Measurements from ENCODE around the gene FOXA2.

The FOXA2 gene

DNA sequence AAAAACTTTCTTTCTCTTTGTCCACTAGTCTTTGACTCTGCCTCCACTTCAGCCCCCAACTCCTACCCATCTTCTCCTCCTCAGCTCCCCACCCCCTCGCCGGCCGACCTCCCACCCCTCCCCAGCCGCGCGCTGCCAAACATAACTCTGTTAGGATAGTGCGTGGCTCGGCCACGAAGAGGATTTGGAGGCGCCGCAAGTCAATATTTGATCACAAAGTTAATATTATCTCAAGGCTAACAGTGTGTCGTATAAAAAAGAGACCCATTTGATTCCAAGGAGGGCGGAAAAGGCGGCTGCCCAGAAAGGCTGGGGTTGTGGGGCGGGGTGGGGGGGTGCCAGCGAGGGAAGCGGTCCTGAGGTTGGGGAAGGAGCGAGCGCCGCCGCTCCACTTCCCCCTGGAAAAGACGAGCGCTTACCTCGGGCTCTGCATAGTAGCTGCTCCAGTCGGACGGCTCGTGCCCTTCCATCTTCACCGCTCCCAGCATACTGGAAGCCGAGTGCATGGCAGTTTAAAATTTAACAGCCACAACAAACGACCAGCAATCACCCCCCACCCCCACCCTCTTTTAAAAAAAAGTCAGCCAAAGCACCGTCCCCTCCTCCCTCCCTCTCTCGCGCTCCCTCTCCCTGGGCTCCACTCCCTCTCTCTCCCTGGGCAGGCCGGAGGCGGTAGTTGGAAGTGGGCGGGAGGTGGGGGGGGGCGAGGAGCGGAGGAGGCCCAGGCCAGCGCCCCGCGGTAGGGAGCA, 425 bp downstream of the FOXA2 start:
- no peak for DNase-seq (ENCODE audit: low read depth)

GRCh38 chr20:22582964-22583772, 1.2 kb downstream of the FOXA2 start:
- no peak for DNase-seq (ENCODE audit: low read depth)

- DNase-seq (ENCODE audit: low read depth): no peak
These were observed 1.9 kb downstream of the FOXA2 start for GRCh38 chr20:22582386-22582963.

DNA sequence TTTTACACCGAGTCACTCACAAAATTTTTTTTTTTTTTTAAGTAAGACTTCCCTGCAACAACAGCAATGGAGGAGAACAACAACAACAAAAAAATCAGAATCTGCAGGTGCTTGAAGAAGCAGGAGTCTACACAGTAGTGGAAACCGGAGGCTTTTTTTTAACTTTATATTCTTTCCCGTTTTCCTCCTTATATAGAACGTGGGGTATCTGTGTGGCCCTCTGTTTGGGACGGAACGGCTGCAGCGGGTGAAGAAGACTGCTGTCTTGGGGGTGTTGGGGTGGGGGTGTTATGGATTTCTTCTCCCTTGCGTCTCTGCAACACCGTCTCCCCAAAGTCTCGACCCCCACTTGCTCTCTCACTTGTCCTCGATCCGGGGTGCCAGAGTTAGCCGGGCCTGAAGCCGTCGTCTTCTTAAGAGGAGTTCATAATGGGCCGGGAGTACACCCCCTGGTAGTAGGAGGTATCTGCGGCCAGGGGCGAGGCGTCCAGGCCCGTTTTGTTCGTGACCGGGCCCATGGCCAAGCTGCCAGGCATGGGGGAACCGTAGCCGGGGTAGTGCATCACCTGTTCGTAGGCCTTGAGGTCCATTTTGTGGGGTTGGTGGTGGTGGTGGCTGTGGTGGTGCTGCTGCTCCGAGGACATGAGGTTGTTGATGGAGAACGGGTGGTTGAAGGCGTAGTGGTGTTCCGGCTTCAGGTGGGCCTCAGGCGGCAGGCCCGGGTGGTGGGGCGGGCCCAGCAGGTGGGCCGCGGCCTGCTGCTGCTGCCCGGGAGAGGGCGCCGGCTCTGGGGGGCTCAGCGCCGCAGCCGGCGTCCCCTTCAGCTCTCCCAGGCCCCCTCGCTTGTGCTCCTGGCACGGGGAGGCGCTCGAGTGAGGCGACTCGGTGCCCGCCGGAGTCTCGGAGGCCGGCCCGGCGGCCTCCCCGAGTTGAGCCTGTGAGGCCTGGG, 2.7 kb downstream of the FOXA2 start:
- no peak for DNase-seq (ENCODE audit: low read depth)

DNA sequence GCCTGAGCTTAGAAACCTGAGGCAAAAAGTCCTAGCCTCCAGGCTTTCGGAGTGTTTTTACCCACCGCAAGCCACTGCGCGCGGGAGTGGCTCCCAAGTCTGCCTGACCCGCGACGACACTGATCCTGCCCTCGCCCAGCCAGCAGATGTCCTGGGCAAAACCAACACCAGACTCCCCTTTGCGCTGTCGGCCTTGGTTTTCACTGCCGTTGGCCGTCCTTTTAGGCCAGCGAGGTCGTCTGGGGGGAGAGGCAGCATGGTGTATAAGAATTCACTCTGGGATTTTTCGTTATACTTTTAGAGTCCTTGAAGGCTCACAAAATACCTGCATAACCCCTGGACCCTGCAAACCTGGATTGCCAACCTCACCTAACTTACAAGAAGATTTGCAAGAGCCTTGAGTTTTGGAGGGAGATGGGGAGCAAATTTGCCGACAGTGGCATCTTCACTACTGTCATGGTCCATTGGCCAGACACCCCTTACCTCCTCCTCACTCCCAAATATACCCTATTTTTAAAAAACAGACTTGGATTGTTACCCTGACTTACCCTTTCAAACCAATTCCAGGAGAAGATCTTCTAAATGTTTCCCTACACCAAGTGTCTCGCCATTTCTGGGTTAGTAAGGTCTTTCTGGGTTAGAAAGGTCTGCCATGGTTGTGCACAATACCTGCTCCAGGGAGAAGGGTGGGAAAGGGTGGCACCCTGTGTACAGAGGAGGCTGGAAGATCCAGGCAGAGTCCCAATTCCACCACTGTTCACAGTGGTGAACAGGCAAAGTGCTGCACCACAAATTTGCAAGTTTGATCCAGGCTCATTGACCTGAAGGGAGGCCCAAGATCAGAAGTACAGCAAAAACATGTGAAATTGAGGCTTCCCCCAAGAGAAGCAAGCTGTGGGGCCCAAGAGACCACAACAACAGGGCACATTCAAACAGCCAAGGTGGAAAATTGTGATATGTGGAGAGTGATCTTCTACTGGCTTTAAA, 4.4 kb downstream of the FOXA2 start:
- no peak for DNase-seq (ENCODE audit: low read depth)

GRCh38 chr20:22579119-22579427, 5.3 kb downstream of the FOXA2 start:
- no peak for DNase-seq (ENCODE audit: low read depth)

DNA sequence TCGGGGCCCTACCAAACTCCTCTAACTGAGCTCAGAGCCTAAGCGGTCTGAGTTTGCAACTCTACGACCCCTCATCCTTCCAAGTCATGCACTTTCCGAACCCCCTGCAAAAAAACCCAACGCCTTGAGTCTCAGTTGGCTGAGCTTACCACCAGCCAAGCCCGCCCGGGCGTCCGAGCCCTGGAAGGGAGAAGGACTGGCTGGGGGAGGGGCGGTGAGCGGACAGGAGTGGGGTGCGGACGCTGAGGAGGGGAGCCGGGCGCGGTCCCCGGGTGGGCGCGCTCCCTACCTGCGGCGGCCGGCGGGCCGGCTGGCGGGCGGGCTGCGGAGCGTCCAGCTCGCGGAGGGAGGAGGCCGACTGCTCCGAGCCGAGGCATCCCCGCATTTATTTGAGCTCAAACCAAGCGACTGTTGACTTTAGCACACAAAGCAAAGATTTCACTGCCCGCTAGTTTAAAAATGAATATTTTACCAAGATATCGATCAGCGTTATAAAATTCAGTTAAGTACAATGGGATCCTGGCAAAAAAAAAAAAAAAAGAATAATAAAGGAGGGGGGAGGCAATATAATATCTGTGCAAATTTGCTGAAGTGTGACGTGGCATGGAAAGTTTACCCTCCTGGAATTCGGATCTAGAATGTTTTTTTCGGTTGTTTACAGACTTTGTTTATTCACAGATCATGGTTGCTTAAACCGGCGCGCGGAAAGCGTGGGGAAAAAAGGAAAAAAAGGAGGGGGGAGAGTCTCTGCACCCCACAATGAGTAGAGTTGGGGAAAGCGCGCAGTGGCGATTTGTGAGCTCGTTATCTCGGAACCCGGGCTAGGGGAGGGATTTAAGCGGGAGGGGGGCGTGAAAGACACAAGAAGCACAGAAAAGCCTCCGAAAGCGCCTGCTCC, 5.9 kb downstream of the FOXA2 start:
- no peak for DNase-seq (ENCODE audit: low read depth)

- no peak for DNase-seq (ENCODE audit: low read depth)
These were observed 6.7 kb downstream of the FOXA2 start for GRCh38 chr20:22577515-22578220.

- no peak for DNase-seq (ENCODE audit: low read depth)
These were observed 7.4 kb downstream of the FOXA2 start for GRCh38 chr20:22576733-22577514.

- no peak for DNase-seq (ENCODE audit: low read depth)
These were observed 8.1 kb downstream of the FOXA2 start for GRCh38 chr20:22576273-22576672.

GRCh38 chr20:22575737-22576136, 8.6 kb downstream of the FOXA2 start:
- no peak for DNase-seq (ENCODE audit: low read depth)

- DNase-seq (ENCODE audit: low read depth): no peak
These were observed 9.2 kb downstream of the FOXA2 start for GRCh38 chr20:22575087-22575721.

DNA sequence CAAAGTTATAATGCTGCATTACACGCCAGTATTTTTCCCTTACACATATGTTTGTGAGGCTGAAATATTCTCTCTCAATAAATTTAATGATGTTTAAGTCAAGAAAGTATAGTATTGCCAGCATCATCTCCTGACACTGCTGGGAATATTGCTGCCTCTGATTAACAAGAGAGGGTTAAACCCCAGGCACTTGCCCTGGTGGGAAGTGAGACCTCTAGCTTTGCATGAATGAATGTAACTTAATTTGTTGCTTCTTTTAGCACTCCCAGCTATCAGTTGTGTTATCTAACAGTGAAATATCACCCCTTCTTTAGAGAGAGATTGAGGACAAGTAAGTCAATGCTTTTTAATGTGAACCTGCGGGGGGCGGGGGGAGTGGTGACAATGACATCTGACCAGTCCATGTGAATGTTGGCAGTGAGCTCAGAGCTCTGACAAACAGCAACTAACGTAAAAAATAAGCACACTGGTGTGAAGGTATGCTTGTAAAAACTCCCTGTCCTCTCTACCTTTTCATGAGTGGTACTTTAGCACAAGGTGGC, 9.8 kb downstream of the FOXA2 start:
- no peak for DNase-seq (ENCODE audit: low read depth)

DNA sequence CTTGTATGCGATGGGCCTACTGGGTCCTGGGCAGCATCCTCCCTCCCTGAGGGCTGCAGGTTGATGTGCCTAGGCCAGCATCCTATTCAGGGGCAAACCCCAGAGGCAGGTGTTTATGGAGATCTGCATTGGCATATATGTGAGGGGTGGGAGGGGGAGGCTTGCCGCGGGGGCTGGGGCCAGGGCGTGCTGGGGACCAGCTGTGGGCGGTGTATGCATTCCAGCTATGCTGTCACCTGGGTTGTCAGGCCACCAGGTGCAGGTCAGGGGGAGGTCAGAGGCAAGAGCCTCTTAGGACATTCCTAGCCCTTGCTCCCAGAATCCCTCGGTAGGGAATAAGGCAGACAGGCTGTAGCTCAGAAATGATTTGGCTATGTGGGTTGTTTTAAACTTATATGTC, 11.9 kb downstream of the FOXA2 start:
- no peak for DNase-seq (ENCODE audit: low read depth)

DNA sequence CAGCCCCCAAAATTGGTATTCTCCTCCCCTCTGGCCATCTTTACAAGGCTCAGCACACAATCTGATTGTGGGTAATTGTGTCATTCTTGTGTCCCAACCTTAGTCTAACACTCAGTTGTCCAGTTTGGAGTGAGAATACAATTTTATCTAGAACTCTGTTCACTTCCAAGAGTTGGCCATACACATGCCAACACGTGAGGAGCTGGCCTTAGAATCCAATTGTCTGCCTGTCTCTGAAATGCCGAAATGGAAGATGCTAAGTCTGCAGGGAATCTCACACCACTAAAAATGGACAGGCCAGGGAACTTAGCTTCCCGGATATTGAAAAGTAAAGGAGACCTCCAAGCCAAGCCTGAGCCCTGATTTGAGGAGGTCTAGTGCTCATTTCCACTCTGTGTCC, 12.3 kb downstream of the FOXA2 start:
- no peak for DNase-seq (ENCODE audit: low read depth)

DNA sequence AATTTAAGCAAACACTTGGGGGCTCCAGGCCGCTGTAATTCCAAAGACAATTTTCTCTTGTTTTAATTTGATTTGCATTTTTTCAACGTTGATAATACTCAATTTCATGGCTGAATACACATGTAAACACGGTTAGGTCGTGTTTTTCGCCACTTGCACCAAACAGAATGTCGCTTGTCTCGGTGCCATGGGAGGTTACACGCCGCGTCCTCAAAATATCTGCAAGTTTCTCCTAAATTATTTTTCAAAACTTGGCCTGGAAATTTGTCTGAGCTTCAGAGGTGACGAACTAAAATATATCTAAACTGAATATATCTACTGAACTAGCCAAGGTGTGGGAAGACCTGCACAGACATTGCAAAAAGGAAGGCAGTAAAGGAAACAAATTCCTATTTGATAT, 15.0 kb downstream of the FOXA2 start:
- DNase-seq (ENCODE audit: low read depth): no peak

- no peak for DNase-seq (ENCODE audit: low read depth)
These were observed 15.5 kb downstream of the FOXA2 start for GRCh38 chr20:22568872-22569344.

Measured in T-helper 22 cell (primary cell).